MCF 10A (cell line): Measurements from ENCODE around the gene NFIB. TPM values are rescaled to one million over a fixed set of nuclear protein-coding genes. Genes with fewer than 3 reads are reported as not detected.

Source experiments
- BruUV-seq: library from RNA; stranded (reverse); fragments of 400-500 nt; replicated peaks from 2 replicates; lab custom pipeline; 2021; lab: Mats Ljungman, UMichigan
- CTCF ChIA-PET: fragments of 300-600 bp; sonication (Branson Sonifier 250); formaldehyde crosslinking; extraction: SDS; loops from one replicate; lab custom pipeline; 2021; ENCODE audit warnings: antibody characterized with exemption, inconsistent platforms; lab: Yijun Ruan, JAX
- POLR2A ChIA-PET: fragments of 300-600, 350-650 bp; sonication (Branson Sonifier 250); formaldehyde crosslinking; extraction: SDS; loops from one replicate; lab custom pipeline; 2020; ENCODE audit warnings: antibody characterized with exemption, inconsistent platforms; lab: Yijun Ruan, JAX
- DNase-seq: peaks from one replicate; pipeline ENCODE4 v3.0.0-alpha.2; 2018; ENCODE audit not compliant: unreplicated experiment
- H3K27ac Mint-ChIP-seq: one replicate; pipeline ENCODE4 v1.8.0; 2022; ENCODE audit warnings: mild to moderate bottlenecking, low read depth, mixed read lengths; ENCODE audit not compliant: unreplicated experiment
- H3K27me3 Mint-ChIP-seq: one replicate; pipeline ENCODE4 v1.8.0; 2022; ENCODE audit warnings: mixed read lengths; ENCODE audit not compliant: insufficient read depth, unreplicated experiment
- H3K36me3 Mint-ChIP-seq: one replicate; pipeline ENCODE4 v1.8.0; 2022; ENCODE audit warnings: mild to moderate bottlenecking, moderate library complexity, mixed read lengths; ENCODE audit not compliant: insufficient read depth, unreplicated experiment
- H3K4me1 Mint-ChIP-seq: one replicate; pipeline ENCODE4 v1.8.0; 2022; ENCODE audit warnings: mixed read lengths; ENCODE audit not compliant: insufficient read depth, unreplicated experiment
- H3K4me3 Mint-ChIP-seq: one replicate; pipeline ENCODE4 v1.8.0; 2022; ENCODE audit warnings: mild to moderate bottlenecking, moderate library complexity, mixed read lengths; ENCODE audit not compliant: unreplicated experiment
- H3K9me3 Mint-ChIP-seq: one replicate; pipeline ENCODE4 v1.8.0; 2022; ENCODE audit warnings: mixed read lengths; ENCODE audit not compliant: unreplicated experiment
- intact Hi-C: fragments of 100-400 bp; cut with micrococcal nuclease; formaldehyde crosslinking; loops from 2 replicates; pipeline ENCODE4 v1.14.1; 2022
- total RNA-seq: library from RNA; stranded (reverse); gene quantifications from 2 replicates; pipeline ENCODE4 v1.2.3, GENCODE V29; 2022
- TF ChIP-seq, protein P1 (sequence below): fragments of 200-600 bp; IDR thresholded peaks from one replicate; pipeline ENCODE4 v1.8.0; 2022; ENCODE audit warnings: antibody characterized with exemption, mild to moderate bottlenecking; ENCODE audit not compliant: unreplicated experiment

Gene NFIB
- total RNA-seq, 1 experiment from 2014 or later, result 70.8 TPM

DNA sequence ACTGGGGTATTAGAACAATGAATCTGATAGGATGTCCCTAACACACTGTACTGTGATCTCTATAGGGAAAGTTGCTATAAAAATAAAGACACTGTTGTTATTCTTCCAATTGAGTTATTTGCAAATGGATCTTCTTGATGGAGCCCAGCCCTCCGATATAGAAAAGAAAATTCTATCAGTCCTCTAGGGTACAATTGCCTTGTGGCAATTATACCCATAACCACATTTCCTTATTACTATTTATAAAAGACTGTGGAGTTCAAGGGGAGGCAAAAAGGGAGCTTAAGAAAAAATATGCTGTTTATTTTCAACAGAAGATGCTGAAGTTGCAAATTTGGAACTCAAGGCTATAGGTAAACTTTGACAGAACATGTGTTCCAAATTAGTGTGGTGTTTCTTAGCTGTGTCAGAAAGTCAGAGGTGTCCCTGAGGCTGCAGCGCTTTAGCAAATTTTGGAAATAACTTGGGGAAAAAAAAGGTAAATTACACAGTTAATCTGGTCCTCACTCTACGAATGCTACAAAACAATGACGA is 116.5 kb downstream of the NFIB start:
- intact Hi-C loops, result no loop called here
- Mint-ChIP-seq H3K4me1 (peaks cover 33% of the 10 kb centered on the region), H3K36me3 (peaks cover 18% of the 10 kb centered on the region), H3K9me3 (no peaks in the 10 kb centered on the region), H3K27ac (no peak overlapping the region), H3K4me3 (no peak overlapping the region), H3K27me3 (no peaks in the 10 kb centered on the region)
- BruUV-seq, result no TSS peak
- no peak for DNase-seq
- CTCF ChIA-PET, result interaction anchor here (0.8 to 1.2 kb wide), 4 partner anchors 9 to 769 kb away, joined by 3 to 4 read pairs (median 4); no protein-coding TSS in a partner anchor
- TF ChIP-seq, protein P1, sequence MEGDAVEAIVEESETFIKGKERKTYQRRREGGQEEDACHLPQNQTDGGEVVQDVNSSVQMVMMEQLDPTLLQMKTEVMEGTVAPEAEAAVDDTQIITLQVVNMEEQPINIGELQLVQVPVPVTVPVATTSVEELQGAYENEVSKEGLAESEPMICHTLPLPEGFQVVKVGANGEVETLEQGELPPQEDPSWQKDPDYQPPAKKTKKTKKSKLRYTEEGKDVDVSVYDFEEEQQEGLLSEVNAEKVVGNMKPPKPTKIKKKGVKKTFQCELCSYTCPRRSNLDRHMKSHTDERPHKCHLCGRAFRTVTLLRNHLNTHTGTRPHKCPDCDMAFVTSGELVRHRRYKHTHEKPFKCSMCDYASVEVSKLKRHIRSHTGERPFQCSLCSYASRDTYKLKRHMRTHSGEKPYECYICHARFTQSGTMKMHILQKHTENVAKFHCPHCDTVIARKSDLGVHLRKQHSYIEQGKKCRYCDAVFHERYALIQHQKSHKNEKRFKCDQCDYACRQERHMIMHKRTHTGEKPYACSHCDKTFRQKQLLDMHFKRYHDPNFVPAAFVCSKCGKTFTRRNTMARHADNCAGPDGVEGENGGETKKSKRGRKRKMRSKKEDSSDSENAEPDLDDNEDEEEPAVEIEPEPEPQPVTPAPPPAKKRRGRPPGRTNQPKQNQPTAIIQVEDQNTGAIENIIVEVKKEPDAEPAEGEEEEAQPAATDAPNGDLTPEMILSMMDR, result no peak
- POLR2A ChIA-PET, result interaction anchor here (0.7 to 1.6 kb wide), 5 partner anchors 8 to 1110 kb away, joined by 3 to 5 read pairs (median 3); partner anchors contain the start of gene TTC39B

DNA sequence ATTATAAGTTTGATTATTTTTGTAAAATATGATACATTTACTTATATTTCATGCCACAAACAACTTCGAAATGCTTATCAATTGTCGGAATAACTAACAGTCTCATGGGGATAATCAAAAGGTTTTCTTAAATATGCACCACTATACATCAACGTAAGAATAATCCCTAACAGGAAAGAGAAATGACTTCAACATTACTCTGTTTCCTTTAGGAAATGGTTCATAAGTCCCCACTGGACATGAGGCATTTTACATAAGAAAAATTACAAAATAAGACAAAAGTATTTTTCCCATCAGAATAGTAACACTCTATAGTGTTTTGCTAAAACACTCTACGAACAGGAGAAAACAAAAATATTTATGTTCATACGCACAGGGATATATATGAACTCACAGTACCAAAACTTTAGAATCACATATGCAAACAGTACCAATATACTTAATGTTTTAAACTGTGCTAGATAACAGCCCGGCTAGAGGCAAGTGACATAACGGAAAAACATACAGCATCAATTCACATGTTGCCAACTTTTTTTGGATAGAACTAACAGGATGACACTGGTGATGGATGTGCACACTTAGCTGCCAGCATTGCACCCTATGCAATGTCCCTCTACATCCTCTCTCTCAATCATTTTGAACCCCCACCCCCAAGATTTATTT is 120.5 kb downstream of the NFIB start:
- Mint-ChIP-seq H3K27ac (no peak overlapping the region), H3K27me3 (no peaks in the 10 kb centered on the region), H3K9me3 (no peaks in the 10 kb centered on the region), H3K4me3 (no peak overlapping the region), H3K4me1 (peaks cover 20% of the 10 kb centered on the region), H3K36me3 (peaks cover 12% of the 10 kb centered on the region)
- TF ChIP-seq, protein P1, result no peak
- POLR2A ChIA-PET, result interaction anchor here (0.7 to 1.0 kb wide), 2 partner anchors 90 to 699 kb away, joined by 3 read pairs; no protein-coding TSS in a partner anchor
- CTCF ChIA-PET, result no interaction called here
- BruUV-seq, result no TSS peak
- DNase-seq, result no peak
- intact Hi-C loops, result no loop called here

DNA sequence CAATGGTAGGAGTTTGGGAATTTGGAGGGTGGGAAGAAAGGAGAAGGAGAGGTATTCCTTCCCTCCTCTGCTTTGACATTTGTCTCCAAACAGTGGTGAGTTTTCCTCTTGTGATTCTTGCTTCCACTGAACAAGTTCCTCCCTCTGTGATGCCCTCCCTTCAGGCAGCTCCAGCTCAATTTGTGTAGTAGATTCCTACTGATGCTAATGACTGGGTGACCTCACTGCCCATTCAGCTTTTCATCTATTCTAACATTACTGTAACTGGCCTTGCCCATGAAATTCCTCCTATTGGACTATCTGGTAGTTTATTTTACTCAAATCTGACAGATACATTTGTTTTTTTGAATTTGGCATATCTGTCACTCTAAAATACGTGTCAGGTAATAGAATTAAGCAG is 121.4 kb downstream of the NFIB start:
- no peak for DNase-seq
- POLR2A ChIA-PET, result interaction anchor here (1.0 kb wide), 1 partner anchor 8 kb away, joined by 3 read pairs; no protein-coding TSS in a partner anchor
- Mint-ChIP-seq H3K27me3 (no peaks in the 10 kb centered on the region), H3K4me1 (peaks cover 19% of the 10 kb centered on the region), H3K36me3 (peaks cover 11% of the 10 kb centered on the region), H3K4me3 (no peak overlapping the region), H3K27ac (no peak overlapping the region), H3K9me3 (no peaks in the 10 kb centered on the region)
- intact Hi-C loops, result no loop called here
- BruUV-seq, result no TSS peak
- CTCF ChIA-PET, result no interaction called here
- TF ChIP-seq, protein P1, result no peak

DNA sequence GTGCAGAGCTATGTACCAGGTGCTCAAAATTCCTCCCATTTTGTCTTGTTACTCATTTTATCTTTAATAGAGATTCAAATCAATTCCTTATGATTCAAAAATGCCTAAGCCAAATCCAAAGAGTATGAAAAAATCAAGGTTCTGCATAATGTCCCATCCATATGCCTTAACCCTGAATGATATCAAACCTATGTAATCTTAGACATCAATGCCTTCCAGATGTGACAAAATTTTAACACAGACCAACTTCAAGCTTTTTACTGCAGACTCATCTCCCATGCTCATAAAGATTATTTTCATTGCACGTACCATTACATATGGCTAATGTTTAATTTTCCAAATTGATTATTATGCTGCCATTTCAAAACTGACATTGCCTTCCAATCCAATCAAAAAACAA is 122.4 kb downstream of the NFIB start:
- POLR2A ChIA-PET, result interaction anchor here (1.5 kb wide), 1 partner anchor 15 kb away, joined by 8 read pairs; no protein-coding TSS in a partner anchor
- TF ChIP-seq, protein P1, result no peak
- Mint-ChIP-seq H3K9me3 (no peaks in the 10 kb centered on the region), H3K4me1 (peaks cover 26% of the 10 kb centered on the region), H3K27ac (no peak overlapping the region), H3K36me3 (peaks cover 7% of the 10 kb centered on the region), H3K4me3 (no peak overlapping the region), H3K27me3 (no peaks in the 10 kb centered on the region)
- BruUV-seq, result no TSS peak
- CTCF ChIA-PET, result interaction anchor here (1.3 kb wide), 1 partner anchor 11 kb away, joined by 4 read pairs; no protein-coding TSS in a partner anchor
- DNase-seq, result no peak
- intact Hi-C loops, result no loop called here
